Natural killer cell treated with Interleukin-12 subunit alpha and Interleukin-12 subunit beta and Interleukin-15 and Interleukin-18, amount 100 ng/mL, for 72 hours (primary cell): ENCODE measurements around the gene C22orf42. TPM values are rescaled to one million over a fixed set of nuclear protein-coding genes. Genes with fewer than 3 reads are reported as not detected.
A peak's percentile ranks its signal among the peaks of the same experiment; 100 is the strongest.
"Not testable (repeated sequence)": the region's sequence is repeated elsewhere in the genome, so short reads cannot be mapped to it uniquely, and the experiment has no call there.

Source experiments
- ATAC-seq, 2 donors: fragments of 150-1000 bp; cut with Tn5 transposase in 1 of 2; sonication (Bioruptor Pico), chemical (Tn5 transposase) in 1 of 2; 2 replicates each; pipeline ENCODE4 v1.10.0; 2021
- DNase-seq: peaks from one replicate; pipeline ENCODE4 v3.0.0; 2022; ENCODE audit warnings: low spot score
- H3K27ac Mint-ChIP-seq, 2 donors: 1 replicate in 1 of 2; 2 replicates in 1 of 2; pipeline ENCODE4 v1.8.0; 2022; ENCODE audit warnings: mixed read lengths in 2 of 2, mild to moderate bottlenecking in 1 of 2, moderate library complexity in 1 of 2
- H3K27me3 Mint-ChIP-seq, 2 donors: 1 replicate in 1 of 2; 2 replicates in 1 of 2; pipeline ENCODE4 v1.8.0; 2022; ENCODE audit warnings: mixed read lengths in 2 of 2
- H3K36me3 Mint-ChIP-seq: one replicate; pipeline ENCODE4 v1.8.0; 2022; ENCODE audit warnings: mixed read lengths
- H3K4me1 Mint-ChIP-seq, 2 donors: 1 replicate in 1 of 2; 2 replicates in 1 of 2; pipeline ENCODE4 v1.8.0; 2022; ENCODE audit warnings: low read depth in 2 of 2, mixed read lengths in 2 of 2, mild to moderate bottlenecking in 1 of 2
- H3K4me3 Mint-ChIP-seq: one replicate; pipeline ENCODE4 v1.8.0; 2022; ENCODE audit warnings: mixed read lengths
- H3K9me3 Mint-ChIP-seq: 2 replicates; pipeline ENCODE4 v1.8.0; 2022; ENCODE audit warnings: mixed read lengths
- total RNA-seq, 2 donors: library from RNA; stranded (reverse); gene quantifications; one replicate each; pipeline ENCODE4 v1.2.3, GENCODE V29; 2022

C22orf42 gene
- total RNA-seq, 2 donors from 2014 or later = not detected

DNA sequence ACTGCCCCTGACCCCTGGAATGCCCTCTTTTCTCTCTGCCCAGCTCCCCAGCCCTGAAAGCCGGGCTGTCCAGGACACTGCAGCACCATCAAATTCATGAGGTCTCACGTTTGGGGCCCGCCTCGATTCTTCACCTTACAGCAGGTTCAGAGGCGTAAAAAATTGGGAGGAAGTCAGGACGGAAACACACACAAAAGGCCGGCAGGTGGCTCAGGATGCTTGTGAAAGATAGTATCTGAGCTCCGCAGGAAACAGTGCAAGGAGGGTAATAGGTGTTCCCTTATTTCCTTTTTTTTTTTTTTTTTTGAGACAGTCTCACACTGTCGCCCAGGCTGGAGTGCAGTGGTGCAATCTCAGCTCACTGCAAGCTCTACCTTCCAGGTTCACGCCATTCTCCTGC lies 41.6 kb upstream of the C22orf42 start:
- Mint-ChIP-seq H3K27ac (no peak overlapping the region), H3K27me3 (peaks cover 17 to 30% of the 10 kb centered on the region in 2 donors), H3K4me3 (no peak overlapping the region), H3K36me3 (no peaks in the 10 kb centered on the region), H3K9me3 (no peaks in the 10 kb centered on the region), H3K4me1 (peaks cover 0 to 16% of the 10 kb centered on the region in 2 donors)
- DNase-seq = no peak
- ATAC-seq = no peak

DNA sequence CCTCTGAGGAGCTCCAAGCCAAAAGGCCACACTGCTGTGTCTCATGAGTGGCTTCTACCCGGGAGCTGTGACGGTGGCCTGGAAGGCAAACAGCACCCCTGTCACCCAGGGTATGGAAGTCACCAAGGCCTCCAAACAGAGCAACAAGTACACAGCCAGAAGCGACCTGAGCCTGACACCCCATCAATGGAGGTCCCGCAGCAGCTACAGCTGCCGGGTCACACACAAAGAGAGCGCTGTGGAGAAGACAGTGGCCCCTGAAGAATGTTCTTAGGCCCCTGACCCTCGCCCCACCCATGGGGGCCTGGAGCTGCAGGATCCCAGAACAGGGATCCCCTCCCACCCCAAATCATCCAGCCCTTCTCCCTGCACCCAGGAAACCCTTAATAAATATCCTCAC lies 40.9 kb upstream of the C22orf42 start:
- no peaks in the 10 kb centered on the region for H3K9me3 Mint-ChIP-seq
- no peaks in the 10 kb centered on the region for H3K36me3 Mint-ChIP-seq
- DNase-seq (no peak), ATAC-seq (no peak)
- peaks cover 17 to 32% of the 10 kb centered on the region in 2 donors for H3K27me3 Mint-ChIP-seq
- H3K27ac Mint-ChIP-seq = no peak overlapping the region
- H3K4me1 Mint-ChIP-seq = peaks cover 0 to 12% of the 10 kb centered on the region in 2 donors
- H3K4me3 Mint-ChIP-seq = no peak overlapping the region

DNA sequence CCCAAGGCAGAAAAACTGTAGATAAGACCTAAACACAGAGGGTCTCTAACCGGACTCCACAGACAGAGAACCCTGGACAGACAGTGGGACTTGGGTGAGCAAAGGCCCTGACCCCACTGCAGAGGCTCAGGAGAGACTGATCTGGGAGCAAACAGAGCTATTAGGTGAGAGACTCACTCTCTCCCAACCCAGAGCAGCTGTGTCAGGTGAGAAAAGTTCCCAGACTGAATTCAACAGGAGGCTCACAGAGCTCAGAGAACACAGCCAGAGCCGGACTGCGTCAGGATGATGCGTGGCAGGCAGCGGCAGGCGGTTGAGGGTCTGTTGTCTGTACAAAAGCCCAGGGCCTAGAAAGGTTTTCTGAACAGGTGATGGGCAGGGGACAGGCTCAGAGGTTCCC lies 40.2 kb upstream of the C22orf42 start:
- ATAC-seq (no peak), DNase-seq (no peak)
- Mint-ChIP-seq H3K4me1 (peaks cover 0 to 6% of the 10 kb centered on the region in 2 donors), H3K27me3 (peaks cover 17 to 28% of the 10 kb centered on the region in 2 donors), H3K4me3 (no peak overlapping the region), H3K36me3 (no peaks in the 10 kb centered on the region), H3K9me3 (no peaks in the 10 kb centered on the region), H3K27ac (no peak overlapping the region)

- not testable (repeated sequence) for ATAC-seq, H3K9me3 Mint-ChIP-seq, H3K4me1 Mint-ChIP-seq, DNase-seq, H3K4me3 Mint-ChIP-seq, H3K27ac Mint-ChIP-seq, H3K36me3 Mint-ChIP-seq
- peaks cover 17 to 22% of the 10 kb centered on the region in 2 donors for H3K27me3 Mint-ChIP-seq
These were observed 38.6 kb upstream of the C22orf42 start for GRCh38 chr22:32197553-32198226.

DNA sequence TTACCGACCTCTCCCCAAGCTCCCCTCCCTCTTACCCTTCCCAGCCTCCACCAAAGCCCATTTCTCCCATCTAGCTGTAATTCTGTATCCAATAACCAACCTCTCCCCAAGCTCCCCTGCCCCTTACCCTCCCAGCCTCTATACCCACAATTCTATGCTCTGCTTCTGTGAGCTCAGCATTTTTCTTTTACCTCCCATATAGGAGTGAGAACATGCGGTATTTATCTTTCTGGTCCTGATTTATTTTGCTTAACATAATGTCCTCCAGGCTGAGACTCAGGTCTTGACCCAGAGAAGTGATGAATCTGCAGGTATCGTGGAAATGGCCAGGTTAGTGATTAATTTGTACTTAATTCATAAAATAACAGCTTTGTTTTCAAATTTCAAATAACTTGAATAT lies 36.8 kb upstream of the C22orf42 start:
- not testable (repeated sequence) for H3K4me3 Mint-ChIP-seq, H3K4me1 Mint-ChIP-seq

DNA sequence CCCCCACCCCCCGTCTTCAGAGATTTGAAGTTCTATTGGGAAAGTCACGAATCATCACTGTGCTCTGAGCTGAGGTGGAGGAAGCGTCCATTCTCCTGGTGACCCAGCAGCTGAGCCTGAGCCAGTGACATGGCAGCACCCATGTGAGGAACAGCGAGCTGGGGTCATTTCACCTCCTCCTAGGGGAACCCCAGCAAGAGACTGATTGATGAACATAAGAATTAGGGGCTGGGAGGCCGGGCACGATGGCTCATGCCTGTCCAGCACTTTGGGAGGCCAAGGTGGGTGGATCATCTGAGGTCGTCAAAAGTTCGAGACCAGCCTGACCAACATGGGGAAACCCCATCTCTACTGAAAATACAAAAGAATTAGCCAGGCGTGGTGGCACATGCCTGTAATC lies 34.2 kb upstream of the C22orf42 start:
- not testable (repeated sequence) for H3K4me3 Mint-ChIP-seq

More for the DNA sequence above, 36.8 kb upstream of the C22orf42 start:
- H3K27ac Mint-ChIP-seq, H3K9me3 Mint-ChIP-seq, DNase-seq, ATAC-seq, H3K36me3 Mint-ChIP-seq: not testable (repeated sequence)
- peaks cover 16 to 20% of the 10 kb centered on the region in 2 donors for H3K27me3 Mint-ChIP-seq

GRCh38 chr22:32191021-32191420 lies 31.9 kb upstream of the C22orf42 start:
- H3K27ac Mint-ChIP-seq, H3K36me3 Mint-ChIP-seq, H3K9me3 Mint-ChIP-seq, ATAC-seq, H3K4me3 Mint-ChIP-seq, H3K4me1 Mint-ChIP-seq, DNase-seq: not testable (repeated sequence)
- peaks cover 13 to 18% of the 10 kb centered on the region in 2 donors for H3K27me3 Mint-ChIP-seq

More for the DNA sequence above, 34.2 kb upstream of the C22orf42 start:
- DNase-seq, H3K4me1 Mint-ChIP-seq, H3K27ac Mint-ChIP-seq, H3K36me3 Mint-ChIP-seq, ATAC-seq, H3K9me3 Mint-ChIP-seq: not testable (repeated sequence)
- H3K27me3 Mint-ChIP-seq = peaks cover 16% of the 10 kb centered on the region in 2 donors

DNA sequence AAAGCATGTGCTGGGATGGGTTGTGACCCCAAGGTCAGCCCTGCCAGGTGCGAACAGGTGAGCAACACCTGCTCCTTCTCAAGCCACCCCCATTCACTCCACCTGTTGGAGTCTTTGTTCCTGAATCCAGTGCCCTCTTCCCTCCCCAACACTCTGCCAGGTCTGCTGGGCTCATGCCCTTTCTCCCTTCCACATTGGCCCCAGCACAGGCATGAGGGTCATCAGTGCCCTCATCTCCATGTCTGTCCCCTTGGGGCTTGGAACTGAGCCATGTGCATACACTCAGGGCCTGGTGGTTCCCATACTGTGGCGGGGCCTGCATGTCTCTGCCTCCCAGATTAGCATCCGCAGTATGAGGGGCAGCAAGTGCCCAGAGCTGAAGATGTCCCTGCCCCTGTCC lies 26.7 kb upstream of the C22orf42 start:
- ATAC-seq (peak in 1 of 2 donors; percentile 48), DNase-seq (no peak)
- Mint-ChIP-seq H3K4me1 (no peaks in the 10 kb centered on the region), H3K27ac (no peak overlapping the region), H3K27me3 (peaks cover 7 to 16% of the 10 kb centered on the region in 2 donors), H3K9me3 (no peaks in the 10 kb centered on the region), H3K4me3 (no peak overlapping the region), H3K36me3 (no peaks in the 10 kb centered on the region)

- no peaks in the 10 kb centered on the region for H3K4me1 Mint-ChIP-seq
- no peaks in the 10 kb centered on the region for H3K9me3 Mint-ChIP-seq
- no peak overlapping the region for H3K27ac Mint-ChIP-seq
- ATAC-seq (no peak), DNase-seq (no peak)
- no peaks in the 10 kb centered on the region for H3K36me3 Mint-ChIP-seq
- no peak overlapping the region for H3K4me3 Mint-ChIP-seq
- H3K27me3 Mint-ChIP-seq = peaks cover 10 to 17% of the 10 kb centered on the region in 2 donors
These were observed 24.5 kb upstream of the C22orf42 start for GRCh38 chr22:32183625-32184024.

- Mint-ChIP-seq H3K4me3 (no peak overlapping the region), H3K9me3 (no peaks in the 10 kb centered on the region), H3K27ac (no peak overlapping the region), H3K36me3 (no peaks in the 10 kb centered on the region), H3K27me3 (peaks cover 12 to 25% of the 10 kb centered on the region in 2 donors), H3K4me1 (no peaks in the 10 kb centered on the region)
- ATAC-seq = no peak
- DNase-seq = no peak
These were observed 21.9 kb upstream of the C22orf42 start for GRCh38 chr22:32181043-32181442.

- Mint-ChIP-seq H3K27me3 (peaks cover 25 to 26% of the 10 kb centered on the region in 2 donors), H3K4me3 (no peak overlapping the region), H3K36me3 (no peaks in the 10 kb centered on the region), H3K27ac (no peak overlapping the region), H3K9me3 (no peaks in the 10 kb centered on the region), H3K4me1 (peaks cover 0 to 2% of the 10 kb centered on the region in 2 donors)
- no peak for DNase-seq
- ATAC-seq = no peak
These were observed 18.2 kb upstream of the C22orf42 start for GRCh38 chr22:32177221-32177765.

- Mint-ChIP-seq H3K27me3 (peaks cover 25 to 26% of the 10 kb centered on the region in 2 donors), H3K4me3 (no peak overlapping the region)
- ATAC-seq = no peak
These were observed 16.9 kb upstream of the C22orf42 start for GRCh38 chr22:32175683-32176644.

DNA sequence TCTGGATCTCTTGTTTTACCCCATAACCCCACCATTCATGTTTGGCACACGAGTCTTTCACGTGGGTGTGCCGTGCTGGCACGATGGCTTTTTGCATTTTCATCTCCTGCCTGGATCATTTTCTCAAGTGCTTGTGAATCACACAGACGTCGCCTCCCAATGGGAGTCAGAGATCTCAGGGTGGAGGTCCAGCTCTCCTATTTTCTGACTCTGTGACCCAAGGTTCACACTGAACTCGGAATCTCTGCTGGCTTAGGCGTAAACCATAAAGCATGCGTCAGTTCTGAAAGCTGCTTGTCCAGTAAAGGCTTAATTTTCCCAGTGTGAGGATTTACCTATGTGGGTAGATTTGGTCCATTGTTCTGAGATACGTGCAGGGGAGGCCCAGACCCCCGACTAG lies 16.0 kb upstream of the C22orf42 start:
- no peak for ATAC-seq
- no peak overlapping the region for H3K27ac Mint-ChIP-seq
- peaks cover 0 to 2% of the 10 kb centered on the region in 2 donors for H3K4me1 Mint-ChIP-seq
- H3K36me3 Mint-ChIP-seq = no peaks in the 10 kb centered on the region
- H3K4me3 Mint-ChIP-seq = no peak overlapping the region
- DNase-seq = no peak
- H3K27me3 Mint-ChIP-seq = peaks cover 25 to 26% of the 10 kb centered on the region in 2 donors
- no peaks in the 10 kb centered on the region for H3K9me3 Mint-ChIP-seq

More at GRCh38 chr22:32175683-32176644, 16.9 kb upstream of the C22orf42 start:
- H3K9me3 Mint-ChIP-seq = no peaks in the 10 kb centered on the region
- no peak overlapping the region for H3K27ac Mint-ChIP-seq
- no peak for DNase-seq
- peaks cover 0 to 2% of the 10 kb centered on the region in 2 donors for H3K4me1 Mint-ChIP-seq
- no peaks in the 10 kb centered on the region for H3K36me3 Mint-ChIP-seq
